Suppressor macrophage treated with lipopolysaccharide for 4 hours (primary cell): Measurements from ENCODE around the gene ABCG2.
A peak's percentile ranks its signal among the peaks of the same experiment; 100 is the strongest.
"Not testable (repeated sequence)": the region's sequence is repeated elsewhere in the genome, so short reads cannot be mapped to it uniquely, and the experiment has no call there.

Experiments
- DNase-seq: peaks from one replicate; pipeline ENCODE4 v3.0.0-alpha.2; 2020

ABCG2 gene

DNA sequence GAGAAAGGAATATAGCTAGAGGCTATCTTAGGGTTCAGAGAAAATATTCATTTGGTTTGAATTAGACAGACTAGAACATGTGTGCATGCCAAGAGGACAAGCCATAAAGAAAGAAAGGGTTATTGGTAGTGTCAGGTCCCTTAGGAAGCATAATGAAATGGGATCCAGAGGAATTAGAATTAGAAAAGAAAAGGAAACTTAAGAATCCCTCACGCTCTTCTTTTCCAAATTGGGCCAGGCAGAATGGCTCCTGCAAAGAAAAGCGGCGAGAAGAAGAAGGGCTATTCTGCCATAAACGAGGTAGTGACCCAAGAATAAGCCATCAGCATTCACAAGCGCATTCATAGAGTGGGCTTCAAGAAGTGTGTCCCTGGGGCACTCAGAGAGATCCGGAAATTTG lies 4.9 kb upstream of the ABCG2 start:
- no peak for DNase-seq

DNA sequence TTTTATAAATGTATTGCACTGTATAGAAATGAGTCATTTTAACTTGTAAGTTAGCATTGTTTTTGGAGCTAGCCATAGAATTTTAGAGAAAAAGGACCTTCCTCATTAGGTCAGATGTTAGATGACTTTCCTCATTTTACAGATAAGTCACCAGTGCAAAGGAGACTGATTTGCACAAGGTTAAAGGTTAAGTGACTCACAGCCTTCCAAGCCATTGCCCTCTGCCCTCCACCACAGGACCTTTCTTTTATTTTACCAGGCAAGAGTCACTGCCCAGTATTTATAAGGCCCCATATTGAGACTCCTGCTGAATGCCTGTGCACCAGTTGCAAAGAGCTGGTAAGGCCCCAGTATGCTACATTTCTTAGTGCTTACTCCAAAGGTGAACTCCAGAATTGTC lies 4.2 kb upstream of the ABCG2 start:
- DNase-seq = peak; percentile 68

GRCh38 chr4:88159229-88159725 lies 838 bp upstream of the ABCG2 start:
- peak; percentile 31 for DNase-seq

GRCh38 chr4:88158038-88158488 lies 376 bp downstream of the ABCG2 start:
- DNase-seq = no peak

- DNase-seq = not testable (repeated sequence)
Observed at GRCh38 chr4:88152331-88152730, 6.1 kb downstream of the ABCG2 start.

DNA sequence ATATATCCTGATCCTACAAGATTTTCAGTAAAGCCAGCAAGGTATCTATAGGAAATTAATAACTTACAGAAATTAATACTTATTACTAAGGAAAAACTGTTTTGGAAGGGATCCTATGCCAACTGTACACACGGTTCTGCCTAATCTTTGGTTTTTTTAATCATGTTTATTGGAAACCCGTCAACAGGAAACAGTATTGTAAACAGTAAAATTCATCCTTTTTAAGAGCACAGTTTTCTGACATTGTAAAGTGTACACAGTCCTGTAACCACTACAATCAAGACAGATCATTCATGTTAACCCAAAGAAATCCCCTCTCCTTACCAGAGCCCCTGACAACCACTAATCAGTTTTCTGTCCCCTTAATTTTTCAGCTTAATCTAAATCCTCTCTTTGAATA lies 9.9 kb downstream of the ABCG2 start:
- DNase-seq = no peak

GRCh38 chr4:88147799-88148217 lies 10.6 kb downstream of the ABCG2 start:
- no peak for DNase-seq

GRCh38 chr4:88146891-88147290 lies 11.5 kb downstream of the ABCG2 start:
- no peak for DNase-seq

DNA sequence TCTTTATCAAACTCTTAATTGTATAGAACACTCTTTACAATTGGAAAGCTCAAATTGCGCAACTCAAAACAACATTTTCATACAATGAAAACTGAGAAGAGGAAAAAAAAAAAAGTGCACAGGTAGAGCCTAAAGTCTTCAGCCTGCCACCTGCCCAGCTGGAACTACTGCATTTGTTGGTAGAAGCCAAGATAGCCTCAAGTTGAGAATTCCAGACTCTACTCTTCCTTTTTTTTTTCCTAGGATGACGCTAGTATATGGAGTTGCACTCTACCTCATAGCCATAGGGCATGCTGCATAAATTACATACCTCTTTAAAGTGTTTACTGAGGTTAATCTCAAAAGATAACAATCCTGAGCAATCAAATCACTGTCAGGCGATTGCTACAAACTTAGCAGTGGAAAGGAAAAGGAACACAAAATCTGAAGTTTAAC lies 13.6 kb downstream of the ABCG2 start:
- DNase-seq = no peak

DNA sequence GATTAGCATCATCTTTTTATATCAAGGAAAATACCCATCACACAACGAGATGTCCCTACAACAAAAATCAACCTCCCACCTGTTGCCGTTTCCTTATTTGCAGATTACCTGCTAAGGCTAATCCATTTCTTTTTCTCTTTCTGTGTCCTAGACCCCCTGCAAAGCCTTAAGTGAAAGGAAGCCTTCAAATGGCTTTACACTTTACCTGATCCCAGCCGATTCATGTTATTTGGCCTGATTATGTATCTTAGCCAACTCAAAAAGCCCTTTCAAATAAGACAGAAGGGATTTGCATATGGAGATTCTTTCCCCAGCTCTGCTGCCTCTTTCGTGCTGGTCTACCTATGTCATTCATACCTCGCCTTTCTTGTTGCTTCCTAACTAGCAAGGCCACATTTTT lies 14.4 kb downstream of the ABCG2 start:
- no peak for DNase-seq

- no peak for DNase-seq
Observed at GRCh38 chr4:88143504-88143903, 14.9 kb downstream of the ABCG2 start.

DNA sequence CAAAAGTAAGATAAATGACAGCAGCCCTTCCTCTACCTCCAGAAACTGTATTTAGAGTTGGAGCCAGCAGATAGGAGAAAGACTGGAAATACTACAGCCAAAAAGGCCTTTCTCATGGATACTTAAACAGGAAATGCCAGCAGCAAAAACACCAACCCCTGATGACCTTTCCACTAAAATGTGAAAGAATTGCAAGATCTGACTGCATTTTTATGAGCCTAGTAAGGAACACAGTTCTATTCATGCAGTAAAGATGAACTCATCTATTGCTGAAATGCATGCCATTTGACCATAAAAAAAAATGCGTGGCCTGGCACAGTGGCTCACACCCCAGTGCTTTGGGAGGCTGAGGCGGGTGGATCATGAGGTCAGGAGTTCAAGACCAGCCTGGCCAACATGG lies 19.9 kb downstream of the ABCG2 start:
- DNase-seq = no peak

GRCh38 chr4:88137112-88137511 lies 21.3 kb downstream of the ABCG2 start:
- DNase-seq = no peak

- DNase-seq = no peak
Observed at GRCh38 chr4:88136249-88136648, 22.2 kb downstream of the ABCG2 start.

GRCh38 chr4:88135356-88135663 lies 23.1 kb downstream of the ABCG2 start:
- DNase-seq = no peak

DNA sequence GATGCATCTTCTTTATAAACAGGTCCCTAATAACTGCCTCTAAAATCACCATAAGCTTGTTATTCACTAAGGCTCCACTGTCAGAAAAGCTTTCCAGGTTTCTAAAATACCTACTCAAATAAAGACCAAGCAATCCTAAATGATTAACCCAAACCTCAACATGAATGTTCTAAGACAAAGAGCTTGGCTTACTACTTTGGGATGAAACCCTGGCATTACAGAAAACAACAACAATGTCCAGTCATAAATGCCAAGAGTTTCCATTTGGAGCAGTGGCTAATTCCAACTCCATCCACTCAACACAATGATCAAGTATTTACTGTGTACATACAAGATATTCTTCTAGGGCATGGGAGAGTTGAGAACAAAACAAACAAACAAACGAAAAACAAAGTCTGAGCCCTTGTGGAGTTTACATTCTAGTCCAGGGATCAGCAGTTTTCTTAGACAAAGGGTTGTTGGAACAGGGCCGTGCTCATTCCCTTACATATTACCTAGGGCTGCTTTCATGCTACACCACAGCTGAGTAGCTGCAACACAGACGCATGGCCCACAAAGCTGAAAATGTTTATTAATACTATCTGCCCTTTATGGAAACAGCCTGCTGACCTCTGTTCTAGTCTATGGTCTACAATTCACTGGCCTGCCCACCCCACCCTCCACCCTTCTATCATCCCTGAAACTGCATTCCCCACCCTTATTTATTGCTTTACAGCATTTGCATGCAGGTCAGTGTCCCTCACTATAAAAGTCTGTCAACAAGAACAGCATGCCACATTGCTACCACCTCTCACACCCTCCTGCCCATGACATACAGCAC lies 23.7 kb downstream of the ABCG2 start:
- no peak for DNase-seq

DNA sequence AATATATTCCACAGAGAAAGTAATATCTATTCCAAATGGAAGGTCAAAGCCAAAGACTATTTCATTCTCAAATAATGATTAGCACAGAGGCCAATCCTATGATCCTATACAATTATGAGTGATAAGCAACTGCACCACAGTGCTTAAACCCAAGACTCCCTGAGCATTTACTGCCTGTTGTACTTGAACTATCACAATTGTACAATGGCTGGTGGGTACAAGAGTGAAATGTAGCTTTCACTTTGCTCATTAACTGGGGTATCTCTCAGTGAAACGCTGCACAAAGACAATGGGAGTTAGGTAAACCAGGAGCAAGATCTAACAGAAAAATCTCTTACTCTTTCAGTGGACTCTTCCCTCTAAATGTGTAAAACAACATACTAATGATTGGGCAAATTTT lies 24.3 kb downstream of the ABCG2 start:
- no peak for DNase-seq

- DNase-seq = peak; percentile 15
Observed at GRCh38 chr4:88130544-88131305, 27.7 kb downstream of the ABCG2 start.

- no peak for DNase-seq
Observed at GRCh38 chr4:88130003-88130402, 28.4 kb downstream of the ABCG2 start.

DNA sequence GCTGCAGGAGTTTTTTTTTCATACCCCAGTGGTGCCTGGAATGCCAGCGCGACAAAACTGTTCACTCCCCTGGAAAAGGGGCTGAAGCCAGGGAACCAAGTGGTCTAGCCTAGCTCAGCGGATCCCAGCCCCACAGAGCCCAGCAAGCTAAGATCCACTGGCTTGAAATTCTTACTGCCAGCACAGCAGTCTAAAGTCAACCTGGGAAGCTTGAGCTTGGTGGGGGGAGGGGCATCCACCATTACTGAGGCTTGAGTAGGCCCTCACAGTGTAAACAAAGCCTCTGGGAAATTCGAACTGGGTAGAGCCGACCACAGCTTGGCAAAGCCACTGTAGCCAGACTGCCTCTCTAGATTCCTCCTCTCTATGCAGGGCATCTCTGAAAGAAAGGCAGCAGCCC lies 36.2 kb downstream of the ABCG2 start:
- DNase-seq = not testable (repeated sequence)

GRCh38 chr4:88119943-88120342 lies 38.5 kb downstream of the ABCG2 start:
- no peak for DNase-seq

DNA sequence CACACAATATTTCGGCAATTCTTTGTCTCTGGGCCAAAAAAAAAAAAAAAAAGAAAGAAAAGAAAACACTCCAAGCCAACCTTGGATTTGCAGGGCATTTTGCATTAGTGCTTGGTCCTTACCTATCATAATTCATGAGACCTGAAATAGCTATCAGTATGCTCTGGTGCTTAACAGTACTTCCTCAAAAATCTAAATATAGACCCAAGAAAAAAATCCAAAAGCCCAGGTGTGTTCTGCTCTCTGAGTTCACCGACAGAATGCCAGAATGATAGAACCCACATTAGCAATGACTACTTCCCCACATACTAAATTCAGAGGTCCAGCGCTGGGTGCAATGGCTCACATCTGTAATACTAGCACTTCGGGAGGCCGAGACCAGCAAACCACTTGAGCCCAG lies 42.9 kb downstream of the ABCG2 start:
- no peak for DNase-seq

DNA sequence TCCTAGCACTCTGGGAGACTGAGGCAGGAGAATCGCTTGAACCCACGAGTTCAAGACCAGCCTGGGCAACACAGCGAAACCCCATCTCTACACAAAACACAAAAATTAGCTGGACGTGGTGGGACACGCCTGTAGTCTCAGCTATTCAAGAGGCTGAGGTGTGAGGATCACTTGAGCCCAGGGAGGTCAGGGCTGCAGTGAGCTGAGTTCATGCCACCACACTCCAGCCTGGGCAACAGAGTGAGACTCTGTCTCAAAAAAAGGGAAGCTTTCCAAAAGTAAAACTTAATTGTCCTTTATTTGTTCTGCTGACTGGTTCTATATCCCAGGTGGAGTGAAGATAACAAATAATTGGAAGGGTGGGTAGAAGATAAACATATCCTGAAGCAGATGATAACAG lies 45.6 kb downstream of the ABCG2 start:
- DNase-seq = no peak

DNA sequence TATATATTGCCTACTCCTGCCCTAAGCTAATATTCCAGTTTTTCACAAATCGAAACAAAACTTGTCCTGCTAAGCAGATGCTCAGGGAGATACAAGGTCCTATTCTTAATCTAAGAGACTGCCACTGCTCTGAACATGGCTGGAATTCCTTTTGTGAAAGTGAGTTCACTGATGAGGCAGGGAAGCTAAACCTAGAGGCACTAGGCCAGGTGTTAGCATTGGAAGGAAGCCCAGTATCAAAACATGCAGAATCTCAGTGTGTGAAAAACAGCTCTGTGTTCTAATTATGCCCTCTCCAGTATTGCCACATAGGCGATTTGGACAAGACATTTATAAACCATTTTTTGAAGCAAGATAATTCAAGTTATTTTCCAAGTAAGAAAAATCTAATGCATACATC lies 47.6 kb downstream of the ABCG2 start:
- DNase-seq = no peak
